ENCODE results near the gene BRD9. TPM values are rescaled to one million over a fixed set of nuclear protein-coding genes. Genes with fewer than 3 reads are reported as not detected.
"Not testable (repeated sequence)": the region's sequence is repeated elsewhere in the genome, so short reads cannot be mapped to it uniquely, and the experiment has no call there.

Gene BRD9
- total and polyA plus RNA-seq, 9 donors, result 18.6 to 42.1 (median 32.0) TPM

DNA sequence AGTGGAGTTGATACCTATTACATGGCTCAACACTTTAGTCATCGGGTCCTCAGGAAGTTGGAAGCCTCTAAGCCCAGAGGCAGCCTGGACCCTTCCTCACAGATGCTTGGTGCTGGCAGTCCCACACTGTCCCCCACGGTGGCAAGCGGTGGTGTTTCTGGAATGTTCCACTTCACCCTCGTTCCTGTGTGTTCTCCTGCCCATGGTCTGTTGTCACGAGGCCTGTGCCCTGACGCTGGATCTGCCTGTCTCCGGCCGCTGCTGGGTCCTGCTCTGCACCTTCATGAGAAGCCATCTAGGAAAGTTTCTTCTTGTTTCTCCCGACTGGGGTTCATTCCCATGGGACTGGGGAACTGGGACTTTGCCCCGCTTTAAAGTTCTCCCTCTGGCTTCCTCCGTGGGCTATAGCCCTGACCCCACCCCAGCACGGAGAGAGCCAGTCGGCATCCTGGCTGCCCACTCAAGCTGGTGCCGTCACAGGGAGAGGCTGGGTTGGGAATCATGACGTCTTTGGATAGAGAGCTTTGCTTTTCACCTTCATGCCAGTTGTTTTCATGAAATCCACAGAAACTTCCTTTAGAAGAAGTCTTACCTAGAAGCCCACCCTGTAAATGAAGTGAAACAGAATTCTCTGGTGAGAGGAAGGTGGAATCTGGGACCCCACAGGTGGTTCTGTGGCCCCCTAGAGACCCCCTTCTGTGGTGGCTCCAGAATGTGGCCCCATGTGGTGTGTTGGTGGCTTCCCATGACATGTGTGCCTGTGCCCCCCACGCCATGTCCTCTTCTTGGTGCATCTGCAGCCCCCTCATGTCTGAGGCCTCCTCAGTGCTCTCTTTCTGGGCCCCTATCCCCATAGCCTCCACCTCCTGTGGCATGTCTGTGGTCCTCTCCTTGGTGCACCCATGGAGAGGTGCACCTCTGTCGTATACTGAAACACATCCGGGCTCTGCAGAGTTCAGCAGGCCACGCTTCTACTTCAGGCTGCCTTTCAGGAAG lies 43.8 kb upstream of the BRD9 start:
- Histone ChIP-seq H3K4me1 (ENCODE audit: insufficient read depth) (no peaks in the 10 kb centered on the region), H3K36me3 (no peaks in the 10 kb centered on the region), H3K4me3 (no peak overlapping the region), H3K27me3 (no peaks in the 10 kb centered on the region), H3K27ac (no peak overlapping the region), H3K9me3 (no peaks in the 10 kb centered on the region)
- intact Hi-C loops (cut with DNase I), result loop anchor here in 1 of 4 donors (10.0 kb wide), 1 partner anchor 708 kb away; no protein-coding TSS in a partner anchor
- WGBS, 3 donors, result 83 to 92% (median 90%) methylated on average over 19 of the region's 19 CpGs
- peak in 1 of 5 donors; percentile 8 for DNase-seq
- TF ChIP-seq, protein P1, sequence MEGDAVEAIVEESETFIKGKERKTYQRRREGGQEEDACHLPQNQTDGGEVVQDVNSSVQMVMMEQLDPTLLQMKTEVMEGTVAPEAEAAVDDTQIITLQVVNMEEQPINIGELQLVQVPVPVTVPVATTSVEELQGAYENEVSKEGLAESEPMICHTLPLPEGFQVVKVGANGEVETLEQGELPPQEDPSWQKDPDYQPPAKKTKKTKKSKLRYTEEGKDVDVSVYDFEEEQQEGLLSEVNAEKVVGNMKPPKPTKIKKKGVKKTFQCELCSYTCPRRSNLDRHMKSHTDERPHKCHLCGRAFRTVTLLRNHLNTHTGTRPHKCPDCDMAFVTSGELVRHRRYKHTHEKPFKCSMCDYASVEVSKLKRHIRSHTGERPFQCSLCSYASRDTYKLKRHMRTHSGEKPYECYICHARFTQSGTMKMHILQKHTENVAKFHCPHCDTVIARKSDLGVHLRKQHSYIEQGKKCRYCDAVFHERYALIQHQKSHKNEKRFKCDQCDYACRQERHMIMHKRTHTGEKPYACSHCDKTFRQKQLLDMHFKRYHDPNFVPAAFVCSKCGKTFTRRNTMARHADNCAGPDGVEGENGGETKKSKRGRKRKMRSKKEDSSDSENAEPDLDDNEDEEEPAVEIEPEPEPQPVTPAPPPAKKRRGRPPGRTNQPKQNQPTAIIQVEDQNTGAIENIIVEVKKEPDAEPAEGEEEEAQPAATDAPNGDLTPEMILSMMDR (IDR thresholded peaks at IDR 0.05), result no peak
- TF ChIP-seq EP300 (IDR thresholded peaks at IDR 0.05) (no peak), POLR2A (IDR thresholded peaks at IDR 0.05) (no peak)

DNA sequence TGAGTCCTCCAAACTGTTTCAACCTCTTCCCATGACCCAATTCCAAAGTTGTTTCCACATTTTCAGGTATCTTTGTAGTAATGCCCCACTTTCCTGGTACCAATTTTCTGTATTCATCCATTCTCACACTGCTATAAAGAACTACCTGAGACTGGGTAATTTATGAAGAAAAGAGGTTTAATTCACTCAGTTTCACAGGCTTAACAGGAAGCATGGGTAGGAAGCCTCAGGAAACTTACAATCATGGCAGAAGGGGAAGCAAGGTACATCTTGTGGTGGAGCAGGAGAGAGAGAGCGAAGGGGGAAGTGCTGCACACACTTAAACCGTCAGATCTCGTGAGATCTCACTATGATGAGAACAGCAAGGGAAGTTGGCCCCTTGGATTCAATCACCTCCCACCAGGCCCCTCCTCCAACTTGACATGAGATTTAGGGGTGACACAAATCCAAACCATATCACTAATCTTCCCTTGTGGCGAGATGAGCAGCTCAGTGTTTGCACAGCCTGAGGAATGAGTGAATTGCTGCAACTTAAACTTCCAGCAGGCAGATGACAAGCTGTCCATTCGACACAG lies 43.0 kb upstream of the BRD9 start:
- H3K4me1 ChIP-seq (ENCODE audit: insufficient read depth), result no peaks in the 10 kb centered on the region
- H3K36me3 ChIP-seq, result no peaks in the 10 kb centered on the region
- H3K9me3 ChIP-seq, result no peaks in the 10 kb centered on the region
- intact Hi-C loops (cut with DNase I), result loop anchor here in 1 of 4 donors (10.0 kb wide), 1 partner anchor 709 kb away; no protein-coding TSS in a partner anchor
- no peak overlapping the region for H3K4me3 ChIP-seq
- H3K27me3 ChIP-seq, result no peaks in the 10 kb centered on the region
- WGBS, 3 donors, result 77 to 92% (median 88%) methylated on average over 5 of the region's 5 CpGs
- DNase-seq, result no peak
- no peak overlapping the region for H3K27ac ChIP-seq
- TF ChIP-seq EP300 (IDR thresholded peaks at IDR 0.05), result no peak
- TF ChIP-seq POLR2A (IDR thresholded peaks at IDR 0.05), result no peak
- TF ChIP-seq, protein P1 (IDR thresholded peaks at IDR 0.05), result no peak

- H3K27ac ChIP-seq; H3K4me1 ChIP-seq (ENCODE audit: insufficient read depth); H3K27me3 ChIP-seq; DNase-seq; H3K36me3 ChIP-seq; H3K9me3 ChIP-seq; H3K4me3 ChIP-seq: not testable (repeated sequence)
- 77 to 88% (median 87%) methylated on average over 3 of the region's 3 CpGs for WGBS, 3 donors
- intact Hi-C loops (cut with DNase I), result loop anchor here in 1 of 4 donors (10.0 kb wide), 1 partner anchor 710 kb away; no protein-coding TSS in a partner anchor
These were observed 41.9 kb upstream of the BRD9 start for GRCh38 chr5:934381-934967.

GRCh38 chr5:933951-934350 lies 41.4 kb upstream of the BRD9 start:
- H3K36me3 ChIP-seq; H3K9me3 ChIP-seq; H3K4me1 ChIP-seq (ENCODE audit: insufficient read depth); H3K4me3 ChIP-seq; H3K27ac ChIP-seq; H3K27me3 ChIP-seq: not testable (repeated sequence)
- intact Hi-C loops (cut with DNase I), result loop anchor here in 1 of 4 donors (10.0 kb wide), 1 partner anchor 711 kb away; no protein-coding TSS in a partner anchor
- peak in 1 of 5 donors; percentile 5 for DNase-seq

GRCh38 chr5:933251-933861 lies 40.8 kb upstream of the BRD9 start:
- Histone ChIP-seq H3K27me3 (no peaks in the 10 kb centered on the region), H3K4me1 (ENCODE audit: insufficient read depth) (no peaks in the 10 kb centered on the region), H3K27ac (no peak overlapping the region), H3K9me3 (no peaks in the 10 kb centered on the region), H3K36me3 (no peaks in the 10 kb centered on the region), H3K4me3 (no peak overlapping the region)
- intact Hi-C loops (cut with DNase I), result loop anchor here in 1 of 4 donors (10.0 kb wide), 1 partner anchor 711 kb away; no protein-coding TSS in a partner anchor
- no peak for DNase-seq
- 68 to 84% (median 71%) methylated on average over 3 of the region's 3 CpGs for WGBS, 3 donors
- TF ChIP-seq, protein P1 (IDR thresholded peaks at IDR 0.05), result no peak
- TF ChIP-seq EP300 (IDR thresholded peaks at IDR 0.05) (no peak), POLR2A (IDR thresholded peaks at IDR 0.05) (no peak)

All from ovary (tissue), 9 donors.